Sigmoid colon (tissue), 7 donors: ENCODE measurements around the gene ARHGEF10L. TPM values are rescaled to one million over a fixed set of nuclear protein-coding genes. Genes with fewer than 3 reads are reported as not detected.

Experiments used
- DNase-seq: peaks from one replicate; pipeline ENCODE4 v3.0.0-alpha.2; 2019
- H3K27ac ChIP-seq, 4 donors: fragments of 200-600 bp; sonication (generic); one replicate each; pipeline ENCODE4 v1.5.1; 2016 to 2019; ENCODE audit warnings: mild to moderate bottlenecking in 1 of 4
- H3K27me3 ChIP-seq, 3 donors: fragments of 200-600 bp; sonication (generic); one replicate each; pipeline ENCODE4 v1.5.1; 2019; ENCODE audit warnings: mild to moderate bottlenecking in 1 of 3
- H3K36me3 ChIP-seq, 4 donors: fragments of 200-600 bp; sonication (generic); one replicate each; pipeline ENCODE4 v1.5.1; 2016 to 2019
- H3K4me1 ChIP-seq, 4 donors: fragments of 200-600 bp; sonication (generic); one replicate each; pipeline ENCODE4 v1.5.1; 2017 to 2019
- H3K4me3 ChIP-seq, 4 donors: fragments of 200-600 bp; sonication (generic); one replicate each; pipeline ENCODE4 v1.5.1; 2017 to 2019; ENCODE audit warnings: mild to moderate bottlenecking in 2 of 4, moderate library complexity in 1 of 4
- H3K9me3 ChIP-seq, 4 donors: fragments of 200-600 bp in 3 of 4; sonication (generic) in 3 of 4; one replicate each; pipeline versions ENCODE4 v1.5.1 to v1.6.1; 2013 to 2019
- CTCF ChIP-seq, 4 experiments: fragments of 450-650 bp in 3 of 4; fragments of 200-600 bp in 1 of 4; IDR thresholded peaks; one replicate each; pipeline ENCODE4 v1.5.1; 2016 to 2019; ENCODE audit warnings: antibody characterized with exemption in 4 of 4, mild to moderate bottlenecking in 3 of 4, moderate library complexity in 2 of 4
- EP300 ChIP-seq, 4 donors: sonication (generic); formaldehyde crosslinking; IDR thresholded peaks; one replicate each; pipeline ENCODE4 v1.6.1; 2017; ENCODE audit warnings: antibody characterized with exemption in 4 of 4
- POLR2A ChIP-seq, 2 donors: fragments of 450-650 bp; IDR thresholded peaks; one replicate each; pipeline ENCODE4 v1.6.1; 2016; ENCODE audit warnings: antibody characterized with exemption in 2 of 2, mild to moderate bottlenecking in 2 of 2, moderate library complexity in 2 of 2
- POLR2AphosphoS5 ChIP-seq, 4 donors: sonication (generic); formaldehyde crosslinking; IDR thresholded peaks; one replicate each; pipeline ENCODE4 v1.6.1; 2017; ENCODE audit warnings: antibody characterized with exemption in 4 of 4
- WGBS, 2 donors: extraction: QIAGEN DNeasy Blood & Tissue Kit; methylation state at CpG; one replicate each; pipeline ENCODE4 v1.1.7; 2013; 5-methylcytosine and 5-hydroxymethylcytosine counted together
- intact Hi-C: fragments of 100-400 bp; cut with DNase I; formaldehyde crosslinking; loops from one replicate; pipeline ENCODE4 v1.15.1; 2023
- polyA plus RNA-seq, 3 donors: library from polyadenylated mRNA; stranded (reverse); fragments of 200-250 nt; gene quantifications; one replicate each; pipeline ENCODE4 v1.2.3, GENCODE V29; 2013
- total RNA-seq, 4 donors: library from RNA; depleted of rRNA; stranded (reverse); fragments of >200 nt; gene quantifications; one replicate each; pipeline ENCODE4 v1.1.0, GENCODE V29; 2016
- donor health status: healthy with polysubstance abuse.
- donor health status: Bipolar disorder and iron deficiency.
- donor health status: healthy.

Gene ARHGEF10L
- total and polyA plus RNA-seq, 7 donors = 25.0 to 76.2 (median 33.0) TPM

GRCh38 chr1:17618558-17619247 is 79.2 kb downstream of the ARHGEF10L start:
- no peaks in the 10 kb centered on the region for H3K27me3 ChIP-seq
- WGBS, 2 donors = 75 to 87% methylated on average over 19 of the region's 19 CpGs

GRCh38 chr1:17620448-17620847 is 81.0 kb downstream of the ARHGEF10L start:
- intact Hi-C loops = loop anchor here (5.0 kb wide), 1 partner anchor 198 kb away; no protein-coding TSS in a partner anchor
- Histone ChIP-seq H3K27me3 (no peaks in the 10 kb centered on the region), H3K4me3 (no peak overlapping the region), H3K4me1 (peaks cover 0 to 61% (median 52%) of the 10 kb centered on the region in 4 donors), H3K27ac (peak overlapping the region in 2 of 4 donors; percentile 88 to 92), H3K36me3 (peaks cover 11 to 47% (median 30%) of the 10 kb centered on the region in 4 donors), H3K9me3 (no peaks in the 10 kb centered on the region)
- no peak for TF ChIP-seq EP300 (IDR thresholded peaks at IDR 0.05)
- 83 to 92% methylated on average over 5 of the region's 5 CpGs for WGBS, 2 donors
- DNase-seq = no peak

More at GRCh38 chr1:17618558-17619247, 79.2 kb downstream of the ARHGEF10L start:
- H3K4me3 ChIP-seq = peak overlapping the region; percentile 16 to 50 (median 34)
- intact Hi-C loops = no loop called here
- peak overlapping the region; percentile 81 to 92 (median 88) for H3K27ac ChIP-seq
- TF ChIP-seq POLR2AphosphoS5 (IDR thresholded peaks at IDR 0.05) (peak in 2 of 4 donors; percentile 6 to 18), EP300 (IDR thresholded peaks at IDR 0.05) (no peak)
- H3K9me3 ChIP-seq = no peaks in the 10 kb centered on the region
- DNase-seq = no peak
- peaks cover 0 to 47% (median 38%) of the 10 kb centered on the region in 4 donors for H3K4me1 ChIP-seq
- peaks cover 11 to 35% (median 22%) of the 10 kb centered on the region in 4 donors for H3K36me3 ChIP-seq

- 87 to 90% methylated on average over 10 of the region's 10 CpGs for WGBS, 2 donors
- H3K27me3 ChIP-seq = no peaks in the 10 kb centered on the region
- intact Hi-C loops = loop anchor here (5.0 kb wide), 1 partner anchor 199 kb away; no protein-coding TSS in a partner anchor
- TF ChIP-seq CTCF (IDR thresholded peaks at IDR 0.05) (no peak), POLR2AphosphoS5 (IDR thresholded peaks at IDR 0.05) (no peak)
- no peak overlapping the region for H3K4me3 ChIP-seq
- no peak for DNase-seq
- H3K4me1 ChIP-seq = peaks cover 0 to 61% (median 52%) of the 10 kb centered on the region in 4 donors
- H3K27ac ChIP-seq = peak overlapping the region in 1 of 4 donors; percentile 21
- H3K9me3 ChIP-seq = no peaks in the 10 kb centered on the region
- peaks cover 16 to 52% (median 39%) of the 10 kb centered on the region in 4 donors for H3K36me3 ChIP-seq
Observed at GRCh38 chr1:17621691-17622090, 82.2 kb downstream of the ARHGEF10L start.

- Histone ChIP-seq H3K9me3 (no peaks in the 10 kb centered on the region), H3K36me3 (peaks cover 16 to 63% (median 50%) of the 10 kb centered on the region in 4 donors), H3K27me3 (no peaks in the 10 kb centered on the region), H3K4me3 (no peak overlapping the region), H3K4me1 (peaks cover 0 to 52% (median 44%) of the 10 kb centered on the region in 4 donors), H3K27ac (peak overlapping the region in 2 of 4 donors; percentile 79 to 81)
- DNase-seq = no peak
- WGBS, 2 donors = 94 to 95% methylated on average over 22 of the region's 22 CpGs
- intact Hi-C loops = loop anchor here (5.0 kb wide), 1 partner anchor 201 kb away; no protein-coding TSS in a partner anchor
- no peak for TF ChIP-seq EP300 (IDR thresholded peaks at IDR 0.05)
- no peak for TF ChIP-seq POLR2A (IDR thresholded peaks at IDR 0.05)
- no peak for TF ChIP-seq POLR2AphosphoS5 (IDR thresholded peaks at IDR 0.05)
- no peak for TF ChIP-seq CTCF (IDR thresholded peaks at IDR 0.05)
Observed at GRCh38 chr1:17622823-17623222, 83.3 kb downstream of the ARHGEF10L start.

- H3K4me1 ChIP-seq = peaks cover 0 to 34% (median 25%) of the 10 kb centered on the region in 4 donors
- intact Hi-C loops = loop anchor here (5.0 kb wide), 1 partner anchor 202 kb away; no protein-coding TSS in a partner anchor
- 67 to 77% methylated on average over 8 of the region's 8 CpGs for WGBS, 2 donors
Observed at GRCh38 chr1:17624611-17625233, 85.2 kb downstream of the ARHGEF10L start.

More at GRCh38 chr1:17624611-17625233, 85.2 kb downstream of the ARHGEF10L start:
- Histone ChIP-seq H3K4me3 (no peak overlapping the region), H3K27me3 (no peaks in the 10 kb centered on the region), H3K9me3 (no peaks in the 10 kb centered on the region), H3K36me3 (peaks cover 16 to 79% (median 64%) of the 10 kb centered on the region in 4 donors), H3K27ac (peak overlapping the region; percentile 43 to 81 (median 74))
- TF ChIP-seq EP300 (IDR thresholded peaks at IDR 0.05) (peak in 1 of 4 donors; percentile 47), CTCF (IDR thresholded peaks at IDR 0.05) (no peak), POLR2AphosphoS5 (IDR thresholded peaks at IDR 0.05) (peak in 3 of 4 donors; percentile 16 to 62 (median 23))
- DNase-seq = peak; percentile 83
